ENCODE data around the gene MLXIP.

Gene MLXIP

GRCh38 chr12:122079033-122079531 is 526 bp downstream of the MLXIP start:
- in situ Hi-C loops (cut with MboI; ENCODE audit: low sequenced_read_pairs), result no loop called here

- in situ Hi-C loops (cut with MboI; ENCODE audit: low sequenced_read_pairs), result no loop called here
Observed at GRCh38 chr12:122079532-122080081, 1.1 kb downstream of the MLXIP start.

- in situ Hi-C loops (cut with MboI; ENCODE audit: low sequenced_read_pairs), result no loop called here
Observed at GRCh38 chr12:122080149-122081082, 1.9 kb downstream of the MLXIP start.

- in situ Hi-C loops (cut with MboI; ENCODE audit: low sequenced_read_pairs), result no loop called here
Observed at GRCh38 chr12:122081083-122081696, 2.6 kb downstream of the MLXIP start.

- in situ Hi-C loops (cut with MboI; ENCODE audit: low sequenced_read_pairs), result no loop called here
Observed at GRCh38 chr12:122081697-122082221, 3.2 kb downstream of the MLXIP start.

GRCh38 chr12:122082621-122083356 is 4.2 kb downstream of the MLXIP start:
- in situ Hi-C loops (cut with MboI; ENCODE audit: low sequenced_read_pairs), result no loop called here

- in situ Hi-C loops (cut with MboI; ENCODE audit: low sequenced_read_pairs), result no loop called here
Observed at GRCh38 chr12:122084857-122085405, 6.4 kb downstream of the MLXIP start.

GRCh38 chr12:122085591-122085990 is 7.0 kb downstream of the MLXIP start:
- in situ Hi-C loops (cut with MboI; ENCODE audit: low sequenced_read_pairs), result no loop called here

- in situ Hi-C loops (cut with MboI; ENCODE audit: low sequenced_read_pairs), result no loop called here
Observed at GRCh38 chr12:122086116-122086515, 7.6 kb downstream of the MLXIP start.

- in situ Hi-C loops (cut with MboI; ENCODE audit: low sequenced_read_pairs), result no loop called here
Observed at GRCh38 chr12:122086641-122087285, 8.2 kb downstream of the MLXIP start.

- in situ Hi-C loops (cut with MboI; ENCODE audit: low sequenced_read_pairs), result no loop called here
Observed at GRCh38 chr12:122087431-122088178, 9.0 kb downstream of the MLXIP start.

- in situ Hi-C loops (cut with MboI; ENCODE audit: low sequenced_read_pairs), result no loop called here
Observed at GRCh38 chr12:122088179-122088810, 9.7 kb downstream of the MLXIP start.

- in situ Hi-C loops (cut with MboI; ENCODE audit: low sequenced_read_pairs), result no loop called here
Observed at GRCh38 chr12:122089077-122089476, 10.5 kb downstream of the MLXIP start.

- in situ Hi-C loops (cut with MboI; ENCODE audit: low sequenced_read_pairs), result no loop called here
Observed at GRCh38 chr12:122090759-122091515, 12.4 kb downstream of the MLXIP start.

GRCh38 chr12:122093098-122093883 is 14.7 kb downstream of the MLXIP start:
- in situ Hi-C loops (cut with MboI; ENCODE audit: low sequenced_read_pairs), result no loop called here

- in situ Hi-C loops (cut with MboI; ENCODE audit: low sequenced_read_pairs), result no loop called here
Observed at GRCh38 chr12:122094137-122094734, 15.7 kb downstream of the MLXIP start.
